Stomach (tissue), 4 donors: ENCODE results near the gene SPDEF.

Experiments
- CTCF ChIP-seq, 7 experiments: fragments of 450-650 bp in 4 of 7; fragments of 200-600 bp in 3 of 7; sonication (generic) in 3 of 7; IDR thresholded peaks; one replicate each; pipeline ENCODE4 v1.5.1; 2016 to 2019; ENCODE audit warnings: antibody characterized with exemption in 7 of 7, control low read depth in 2 of 7, mild to moderate bottlenecking in 1 of 7
- EP300 ChIP-seq: sonication (generic); formaldehyde crosslinking; IDR thresholded peaks from one replicate; pipeline ENCODE4 v1.6.1; 2017; ENCODE audit warnings: antibody characterized with exemption

- TF ChIP-seq CTCF (IDR thresholded peaks at IDR 0.05): no peak
- TF ChIP-seq EP300: no peak
Measured at GRCh38 chr6:34558172-34558714, 2.1 kb upstream of the SPDEF start.
